Measurements from ENCODE around the gene SBF2. TPM values are rescaled to one million over a fixed set of nuclear protein-coding genes. Genes with fewer than 3 reads are reported as not detected.

SBF2 gene
- total RNA-seq, 2 experiments from 2014 or later, result 14.2 to 15.2 TPM

GRCh38 chr11:10107497-10107896, 186.5 kb downstream of the SBF2 start:
- no peaks in the 10 kb centered on the region for H3K4me1 ChIP-seq (ENCODE audit: insufficient read depth, low read length)
- no peak for ATAC-seq (ENCODE audit: poor library complexity)
- DNase-seq, result no peak
- ChIA-PET POLR2A (no interaction called here), CTCF (no interaction called here)
- no peaks in the 10 kb centered on the region for H3K36me3 Mint-ChIP-seq (ENCODE audit: low read depth)
- no peak overlapping the region for H3K4me3 ChIP-seq (ENCODE audit: low read length)
- H3K9me3 Mint-ChIP-seq, result peaks cover 4% of the 10 kb centered on the region
- H3K4me1 Mint-ChIP-seq (ENCODE audit: low read depth), result no peaks in the 10 kb centered on the region
- no peaks in the 10 kb centered on the region for H3K27me3 Mint-ChIP-seq
- no peak overlapping the region for H3K4me3 Mint-ChIP-seq
- no peaks in the 10 kb centered on the region for H3K27me3 ChIP-seq (ENCODE audit: control insufficient read depth in 1 of 2, insufficient read depth in 2 of 2, low read length in 2 of 2)
- no peak for TF ChIP-seq CTCF (IDR thresholded peaks at IDR 0.05)
- no peak overlapping the region for H3K27ac ChIP-seq (ENCODE audit: low read depth in 1 of 2, low read length in 2 of 2)
- H3K36me3 ChIP-seq (ENCODE audit: insufficient read depth, low read length), result no peaks in the 10 kb centered on the region
- H3K27ac Mint-ChIP-seq, result no peak overlapping the region
- intact Hi-C loops (cut with DNase I, micrococcal nuclease), result no loop called here
- no peaks in the 10 kb centered on the region for H3K9me3 ChIP-seq (ENCODE audit: control insufficient read depth in 1 of 2, insufficient read depth in 1 of 2, low read length in 2 of 2)

GRCh38 chr11:10097615-10098014, 196.4 kb downstream of the SBF2 start:
- no peaks in the 10 kb centered on the region for H3K27me3 ChIP-seq (ENCODE audit: control insufficient read depth in 1 of 2, insufficient read depth in 2 of 2, low read length in 2 of 2)
- H3K9me3 Mint-ChIP-seq, result peaks cover 7% of the 10 kb centered on the region
- ChIA-PET POLR2A (no interaction called here), CTCF (no interaction called here)
- H3K36me3 ChIP-seq (ENCODE audit: insufficient read depth, low read length), result no peaks in the 10 kb centered on the region
- H3K4me1 ChIP-seq (ENCODE audit: insufficient read depth, low read length), result no peaks in the 10 kb centered on the region
- no peak for TF ChIP-seq CTCF (IDR thresholded peaks at IDR 0.05)
- H3K4me3 ChIP-seq (ENCODE audit: low read length), result no peak overlapping the region
- H3K9me3 ChIP-seq (ENCODE audit: control insufficient read depth in 1 of 2, insufficient read depth in 1 of 2, low read length in 2 of 2), result peaks cover 5% of the 10 kb centered on the region in 2 experiments
- intact Hi-C loops (cut with DNase I, micrococcal nuclease), result no loop called here
- no peak overlapping the region for H3K27ac Mint-ChIP-seq
- no peak overlapping the region for H3K27ac ChIP-seq (ENCODE audit: low read depth in 1 of 2, low read length in 2 of 2)
- peaks cover 43% of the 10 kb centered on the region for H3K36me3 Mint-ChIP-seq (ENCODE audit: low read depth)
- H3K4me3 Mint-ChIP-seq, result no peak overlapping the region
- ATAC-seq (ENCODE audit: poor library complexity) (no peak), DNase-seq (no peak)
- H3K4me1 Mint-ChIP-seq (ENCODE audit: low read depth), result peaks cover 1% of the 10 kb centered on the region
- H3K27me3 Mint-ChIP-seq, result no peaks in the 10 kb centered on the region

GRCh38 chr11:10096987-10097386, 197.0 kb downstream of the SBF2 start:
- H3K4me3 ChIP-seq (ENCODE audit: low read length), result no peak overlapping the region
- ATAC-seq (ENCODE audit: poor library complexity), result no peak
- H3K27me3 Mint-ChIP-seq, result no peaks in the 10 kb centered on the region
- TF ChIP-seq CTCF (IDR thresholded peaks at IDR 0.05), result no peak
- H3K36me3 Mint-ChIP-seq (ENCODE audit: low read depth), result peaks cover 43% of the 10 kb centered on the region
- POLR2A ChIA-PET, result no interaction called here
- H3K27me3 ChIP-seq (ENCODE audit: control insufficient read depth in 1 of 2, insufficient read depth in 2 of 2, low read length in 2 of 2), result no peaks in the 10 kb centered on the region
- H3K4me1 ChIP-seq (ENCODE audit: insufficient read depth, low read length), result no peaks in the 10 kb centered on the region
- peaks cover 5% of the 10 kb centered on the region in 2 experiments for H3K9me3 ChIP-seq (ENCODE audit: control insufficient read depth in 1 of 2, insufficient read depth in 1 of 2, low read length in 2 of 2)
- H3K27ac Mint-ChIP-seq, result no peak overlapping the region
- intact Hi-C loops (cut with DNase I, micrococcal nuclease), result no loop called here
- no peak for DNase-seq
- H3K4me1 Mint-ChIP-seq (ENCODE audit: low read depth), result peaks cover 6% of the 10 kb centered on the region
- CTCF ChIA-PET, result no interaction called here
- H3K4me3 Mint-ChIP-seq, result no peak overlapping the region
- H3K36me3 ChIP-seq (ENCODE audit: insufficient read depth, low read length), result no peaks in the 10 kb centered on the region
- H3K27ac ChIP-seq (ENCODE audit: low read depth in 1 of 2, low read length in 2 of 2), result no peak overlapping the region
- H3K9me3 Mint-ChIP-seq, result peaks cover 7% of the 10 kb centered on the region
